HG03520 (cell line): ENCODE results near the gene SDR9C7.
"Not testable (repeated sequence)": the region's sequence is repeated elsewhere in the genome, so short reads cannot be mapped to it uniquely, and the experiment has no call there.

ENCODE experiments used
- ATAC-seq: cut with Tn5 transposase; IDR thresholded peaks from one replicate; pipeline ENCODE4 v1.9.1; 2021; ENCODE audit warnings: mild to moderate bottlenecking, moderate library complexity; ENCODE audit not compliant: unreplicated experiment

The SDR9C7 gene

GRCh38 chr12:56918139-56918538 is 16.1 kb downstream of the SDR9C7 start:
- ATAC-seq, result not testable (repeated sequence)

GRCh38 chr12:56916996-56917333 is 17.2 kb downstream of the SDR9C7 start:
- ATAC-seq, result no peak

GRCh38 chr12:56916296-56916995 is 17.8 kb downstream of the SDR9C7 start:
- ATAC-seq, result no peak

GRCh38 chr12:56914724-56915123 is 19.5 kb downstream of the SDR9C7 start:
- ATAC-seq, result no peak

- ATAC-seq, result no peak
These were observed 20.0 kb downstream of the SDR9C7 start for GRCh38 chr12:56914256-56914655.

- not testable (repeated sequence) for ATAC-seq
These were observed 24.8 kb downstream of the SDR9C7 start for GRCh38 chr12:56909403-56909802.

GRCh38 chr12:56908136-56908535 is 26.1 kb downstream of the SDR9C7 start:
- ATAC-seq, result no peak

GRCh38 chr12:56905852-56906251 is 28.4 kb downstream of the SDR9C7 start:
- ATAC-seq, result no peak

GRCh38 chr12:56903374-56903773 is 30.8 kb downstream of the SDR9C7 start:
- no peak for ATAC-seq

- ATAC-seq, result not testable (repeated sequence)
These were observed 32.9 kb downstream of the SDR9C7 start for GRCh38 chr12:56901313-56901712.

GRCh38 chr12:56900583-56900982 is 33.6 kb downstream of the SDR9C7 start:
- ATAC-seq, result no peak

- ATAC-seq, result no peak
These were observed 35.3 kb downstream of the SDR9C7 start for GRCh38 chr12:56898938-56899337.

- no peak for ATAC-seq
These were observed 36.3 kb downstream of the SDR9C7 start for GRCh38 chr12:56897844-56898361.

GRCh38 chr12:56896082-56896481 is 38.1 kb downstream of the SDR9C7 start:
- no peak for ATAC-seq

GRCh38 chr12:56894698-56895368 is 39.4 kb downstream of the SDR9C7 start:
- no peak for ATAC-seq

- not testable (repeated sequence) for ATAC-seq
These were observed 42.3 kb downstream of the SDR9C7 start for GRCh38 chr12:56891885-56892284.

- no peak for ATAC-seq
These were observed 47.9 kb downstream of the SDR9C7 start for GRCh38 chr12:56886319-56886718.

- no peak for ATAC-seq
These were observed 48.9 kb downstream of the SDR9C7 start for GRCh38 chr12:56885316-56885715.

GRCh38 chr12:56884421-56884820 is 49.8 kb downstream of the SDR9C7 start:
- no peak for ATAC-seq

GRCh38 chr12:56882407-56882806 is 51.8 kb downstream of the SDR9C7 start:
- not testable (repeated sequence) for ATAC-seq

- ATAC-seq, result no peak
These were observed 53.8 kb downstream of the SDR9C7 start for GRCh38 chr12:56880125-56880992.
